Endothelial cell of umbilical vein (primary cell): ENCODE results near the gene LRP1B. TPM values are rescaled to one million over a fixed set of nuclear protein-coding genes. Genes with fewer than 3 reads are reported as not detected.

Source experiments
- BruUV-seq: library from RNA; stranded (reverse); fragments of 400-500 nt; replicated peaks from 2 replicates; lab custom pipeline; 2021; lab: Mats Ljungman, UMichigan
- CTCF ChIA-PET: fragments of 300-600, 350-600 bp; sonication (Branson Sonifier 250); formaldehyde crosslinking; loops from one replicate; lab custom pipeline; 2021; ENCODE audit warnings: antibody characterized with exemption, inconsistent platforms; lab: Charles Lee
- POLR2A ChIA-PET: fragments of 300-600, 350-600 bp; sonication (Branson Sonifier 250); formaldehyde crosslinking; loops from one replicate; lab custom pipeline; 2021; ENCODE audit warnings: antibody characterized with exemption, inconsistent platforms; lab: Charles Lee
- DNase-seq: peaks from one replicate; pipeline ENCODE4 v3.0.0-alpha.2; 2011; ENCODE audit warnings: low read depth, low spot score
- FAIRE-seq: peaks from 2 replicates; lab custom pipeline; 2011; peaks lifted over from hg19 to GRCh38; lab: Jason Lieb, UNC
- H2AFZ ChIP-seq: 2 replicates; pipeline ENCODE4 v1.6.0; 2012; ENCODE audit warnings: low read depth, low read length, control low read depth, inconsistent platforms
- H3K27ac ChIP-seq: 2 replicates; pipeline ENCODE4 v1.5.1; 2011; ENCODE audit warnings: low read depth, mild to moderate bottlenecking, control low read depth, low read length, moderate library complexity; ENCODE audit not compliant: insufficient read depth
- H3K27me3 ChIP-seq, 2 experiments: 2 replicates each; pipeline versions ENCODE4 v1.6.0 to v1.6.1; 2011; ENCODE audit warnings: low read length in 2 of 2, mixed read lengths in 1 of 2; ENCODE audit not compliant: control insufficient read depth in 2 of 2, insufficient read depth in 2 of 2
- H3K36me3 ChIP-seq, 2 experiments: 2 replicates in 1 of 2; 3 replicates in 1 of 2; pipeline ENCODE4 v1.5.1; 2011; ENCODE audit warnings: low read length in 2 of 2, mild to moderate bottlenecking in 1 of 2, moderate library complexity in 1 of 2; ENCODE audit not compliant: control insufficient read depth in 2 of 2, insufficient read depth in 2 of 2; ENCODE audit errors: extremely low read depth in 1 of 2
- H3K4me1 ChIP-seq: 3 replicates; pipeline ENCODE4 v1.5.1; 2011; ENCODE audit warnings: mild to moderate bottlenecking, low read length; ENCODE audit not compliant: control insufficient read depth, insufficient read depth; ENCODE audit errors: extremely low read depth
- H3K4me2 ChIP-seq: 2 replicates; pipeline ENCODE4 v1.6.1; 2011; ENCODE audit warnings: low read length, control low read depth, mixed read lengths; ENCODE audit not compliant: insufficient read depth
- H3K4me3 ChIP-seq, 3 experiments: fragments of 200-600 bp in 1 of 3; sonication (generic), shearing (Covaris generic) in 1 of 3; replicated peaks in 1 of 3; 2 replicates each; pipeline ENCODE4 v1.5.1; 2011 to 2016; ENCODE audit warnings: control low read depth in 3 of 3, low read length in 3 of 3, mild to moderate bottlenecking in 2 of 3, inconsistent platforms in 1 of 3, low read depth in 1 of 3, moderate library complexity in 1 of 3; ENCODE audit not compliant: insufficient read depth in 1 of 3
- H3K79me2 ChIP-seq: 2 replicates; pipeline ENCODE4 v1.6.0; 2012; ENCODE audit warnings: low read length, inconsistent platforms; ENCODE audit not compliant: control insufficient read depth, insufficient read depth
- H3K9ac ChIP-seq: replicated peaks from 2 replicates; pipeline ENCODE3; 2011; ENCODE audit warnings: low read length, control low read depth; ENCODE audit not compliant: insufficient read depth; ENCODE audit errors: extremely low read depth
- H3K9me1 ChIP-seq: replicated peaks from 3 replicates; pipeline ENCODE4 v1.6.0; 2011; ENCODE audit warnings: mild to moderate bottlenecking, low read length; ENCODE audit not compliant: control insufficient read depth, insufficient read depth; ENCODE audit errors: extremely low read depth
- H3K9me3 ChIP-seq: replicated peaks from 2 replicates; pipeline ENCODE4 v1.5.1; 2012; ENCODE audit warnings: low read length, inconsistent platforms; ENCODE audit not compliant: control insufficient read depth, insufficient read depth
- H4K20me1 ChIP-seq: replicated peaks from 2 replicates; pipeline ENCODE3; 2011; ENCODE audit warnings: mild to moderate bottlenecking, low read length; ENCODE audit not compliant: control insufficient read depth, insufficient read depth; ENCODE audit errors: extremely low read depth
- EZH2 ChIP-seq: IDR thresholded peaks from 2 replicates; pipeline ENCODE4 v1.6.1; 2012; ENCODE audit warnings: borderline replicate concordance, low read depth, mild to moderate bottlenecking, moderate library complexity, low read length, inconsistent platforms; ENCODE audit not compliant: severe bottlenecking
- FOS ChIP-seq: IDR thresholded peaks from 2 replicates; pipeline ENCODE4 v1.6.1; 2011; ENCODE audit warnings: mild to moderate bottlenecking, low read length, moderate library complexity, borderline replicate concordance; ENCODE audit not compliant: insufficient read depth
- GATA2 ChIP-seq: IDR thresholded peaks from 2 replicates; pipeline ENCODE4 v1.7.0; 2011; ENCODE audit warnings: low read depth, mild to moderate bottlenecking, moderate library complexity, mixed read lengths, low read length; ENCODE audit not compliant: insufficient read length, insufficient read depth
- JUN ChIP-seq: IDR thresholded peaks from 2 replicates; pipeline ENCODE4 v1.6.1; 2011; ENCODE audit warnings: borderline replicate concordance, low read depth; ENCODE audit not compliant: insufficient read length, insufficient read depth
- MYC ChIP-seq: IDR thresholded peaks from one replicate; pipeline ENCODE4 v1.6.1; 2011; ENCODE audit warnings: mild to moderate bottlenecking, low read depth, low read length
- POLR2A ChIP-seq: IDR thresholded peaks from 2 replicates; pipeline ENCODE4 v1.6.1; 2012; ENCODE audit warnings: low read depth, mild to moderate bottlenecking, control low read depth, low read length
- POLR2AphosphoS5 ChIP-seq: IDR thresholded peaks from 2 replicates; pipeline ENCODE4 v1.6.1; 2012; ENCODE audit warnings: low read depth, mild to moderate bottlenecking, control low read depth, low read length, moderate library complexity; ENCODE audit not compliant: insufficient read depth
- dilution Hi-C: fragments of 300-500 bp; cut with MboI; formaldehyde crosslinking; loops from one replicate; pipeline ENCODE4 v1.15.0; 2019; ENCODE audit warnings: low sequenced_read_pairs; ENCODE audit not compliant: extremely low pct_ligation_motif_present
- intact Hi-C: fragments of 100-400 bp; cut with micrococcal nuclease; formaldehyde crosslinking; loops from one replicate; pipeline ENCODE4 v1.10.0; 2022
- polyA plus RNA-seq, 4 experiments: library from polyadenylated mRNA; depleted of rRNA in 3 of 4; stranded (reverse) in 3 of 4; unstranded in 1 of 4; fragments of >200 nt; gene quantifications; 2 replicates each; pipeline versions ENCODE4 v1.2.1 to v1.2.3, GENCODE V29; 2011 to 2012; ENCODE audit warnings: missing spikeins in 1 of 4
- total RNA-seq: library from RNA; stranded (reverse); gene quantifications from 2 replicates; pipeline ENCODE4 v1.2.3, GENCODE V29; 2021
- TF ChIP-seq, protein P1 (sequence below), 2 donors: IDR thresholded peaks; 1 replicate in 1 of 2; 2 replicates in 1 of 2; pipeline ENCODE4 v1.5.1; 2011; ENCODE audit warnings: low read length in 2 of 2, mild to moderate bottlenecking in 2 of 2, moderate library complexity in 2 of 2, control low read depth in 1 of 2, inconsistent platforms in 1 of 2, low read depth in 1 of 2; ENCODE audit not compliant: insufficient read depth in 1 of 2; ENCODE audit errors: extremely low read depth in 1 of 2
- TF ChIP-seq, protein P2 (sequence below): IDR thresholded peaks from 2 replicates; pipeline ENCODE4 v1.6.1; 2011; ENCODE audit not compliant: insufficient read depth, insufficient read length

Gene LRP1B
- total and polyA plus RNA-seq, 2 donors (not counting 3 experiments of a cell fraction or from before 2014, with no cell fraction given), result 0.03 to 0.07 TPM

DNA sequence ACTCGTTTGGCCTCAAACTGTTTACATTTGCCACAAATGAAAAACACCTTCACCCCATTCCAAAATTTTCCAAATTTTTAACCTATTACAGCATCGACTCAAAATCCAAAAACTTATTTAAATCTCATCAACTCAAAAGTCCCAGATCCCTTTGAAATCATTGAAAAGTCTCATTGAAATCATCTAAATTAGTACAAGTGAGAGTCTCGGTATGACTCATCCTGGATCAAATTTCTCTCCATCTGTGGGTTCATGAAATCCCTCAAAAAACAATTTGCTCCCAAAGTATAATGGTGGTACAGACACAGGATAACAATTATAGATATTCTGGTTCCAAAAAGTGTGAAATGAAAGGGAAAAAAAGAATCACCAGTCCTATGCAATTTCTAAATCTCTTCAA is 65.1 kb downstream of the LRP1B start:
- no peak for DNase-seq

More for the DNA sequence above, 65.1 kb downstream of the LRP1B start:
- Histone ChIP-seq H3K9me3 (no peaks in the 10 kb centered on the region), H2AFZ (no peak overlapping the region), H3K27me3 (no peaks in the 10 kb centered on the region), H3K9ac (no peak overlapping the region), H3K4me2 (no peak overlapping the region), H3K9me1 (no peaks in the 10 kb centered on the region), H4K20me1 (no peaks in the 10 kb centered on the region), H3K79me2 (no peaks in the 10 kb centered on the region), H3K27ac (no peak overlapping the region), H3K36me3 (no peaks in the 10 kb centered on the region), H3K4me1 (no peaks in the 10 kb centered on the region), H3K4me3 (no peak overlapping the region)
- BruUV-seq, result no TSS peak
- no peak for FAIRE-seq
- CTCF ChIA-PET, result no interaction called here
- POLR2A ChIA-PET, result no interaction called here
- dilution Hi-C loops, result no loop called here
- intact Hi-C loops, result no loop called here
- no peak for TF ChIP-seq POLR2AphosphoS5
- TF ChIP-seq EZH2, result no peak
- TF ChIP-seq, protein P1, sequence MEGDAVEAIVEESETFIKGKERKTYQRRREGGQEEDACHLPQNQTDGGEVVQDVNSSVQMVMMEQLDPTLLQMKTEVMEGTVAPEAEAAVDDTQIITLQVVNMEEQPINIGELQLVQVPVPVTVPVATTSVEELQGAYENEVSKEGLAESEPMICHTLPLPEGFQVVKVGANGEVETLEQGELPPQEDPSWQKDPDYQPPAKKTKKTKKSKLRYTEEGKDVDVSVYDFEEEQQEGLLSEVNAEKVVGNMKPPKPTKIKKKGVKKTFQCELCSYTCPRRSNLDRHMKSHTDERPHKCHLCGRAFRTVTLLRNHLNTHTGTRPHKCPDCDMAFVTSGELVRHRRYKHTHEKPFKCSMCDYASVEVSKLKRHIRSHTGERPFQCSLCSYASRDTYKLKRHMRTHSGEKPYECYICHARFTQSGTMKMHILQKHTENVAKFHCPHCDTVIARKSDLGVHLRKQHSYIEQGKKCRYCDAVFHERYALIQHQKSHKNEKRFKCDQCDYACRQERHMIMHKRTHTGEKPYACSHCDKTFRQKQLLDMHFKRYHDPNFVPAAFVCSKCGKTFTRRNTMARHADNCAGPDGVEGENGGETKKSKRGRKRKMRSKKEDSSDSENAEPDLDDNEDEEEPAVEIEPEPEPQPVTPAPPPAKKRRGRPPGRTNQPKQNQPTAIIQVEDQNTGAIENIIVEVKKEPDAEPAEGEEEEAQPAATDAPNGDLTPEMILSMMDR (IDR thresholded peaks at IDR 0.05; ENCODE audit: extremely low read depth in 1 of 2, insufficient read depth in 1 of 2, low read depth in 1 of 2, low read length in 2 of 2), result no peak
- TF ChIP-seq MYC, result no peak
- no peak for TF ChIP-seq POLR2A
- no peak for TF ChIP-seq JUN
- TF ChIP-seq GATA2, result no peak
- no peak for TF ChIP-seq FOS
- TF ChIP-seq, protein P2, sequence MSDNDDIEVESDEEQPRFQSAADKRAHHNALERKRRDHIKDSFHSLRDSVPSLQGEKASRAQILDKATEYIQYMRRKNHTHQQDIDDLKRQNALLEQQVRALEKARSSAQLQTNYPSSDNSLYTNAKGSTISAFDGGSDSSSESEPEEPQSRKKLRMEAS, result no peak
